Liver (tissue), 9 donors: ENCODE results near the gene KIF22. TPM values are rescaled to one million over a fixed set of nuclear protein-coding genes. Genes with fewer than 3 reads are reported as not detected.
A peak's percentile ranks its signal among the peaks of the same experiment; 100 is the strongest.

Experiments
- DNase-seq: peaks from one replicate; pipeline ENCODE4 v3.0.0-alpha.2; 2017; ENCODE audit warnings: low spot score
- H3K27ac ChIP-seq, 2 donors: one replicate each; pipeline ENCODE4 v1.7.0; 2013; ENCODE audit warnings: inconsistent platforms in 2 of 2, low read length in 2 of 2, control low read depth in 1 of 2, low read depth in 1 of 2, mild to moderate bottlenecking in 1 of 2
- H3K27me3 ChIP-seq, 4 donors: one replicate each; pipeline versions ENCODE4 v1.6.1 to v1.7.0; 2013; ENCODE audit warnings: low read length in 3 of 4, inconsistent platforms in 1 of 4, mild to moderate bottlenecking in 1 of 4, moderate library complexity in 1 of 4; ENCODE audit not compliant: control insufficient read depth in 4 of 4, insufficient read depth in 4 of 4
- H3K36me3 ChIP-seq, 4 donors: one replicate each; pipeline versions ENCODE4 v1.6.1 to v1.7.0; 2013; ENCODE audit warnings: low read length in 3 of 4, mild to moderate bottlenecking in 3 of 4, low read depth in 1 of 4, moderate library complexity in 1 of 4; ENCODE audit not compliant: control insufficient read depth in 4 of 4, insufficient read depth in 3 of 4
- H3K4me1 ChIP-seq, 4 donors: one replicate each; pipeline versions ENCODE4 v1.6.1 to v1.7.0; 2013; ENCODE audit warnings: low read length in 3 of 4, mild to moderate bottlenecking in 3 of 4, moderate library complexity in 1 of 4; ENCODE audit not compliant: control insufficient read depth in 4 of 4, insufficient read depth in 4 of 4
- H3K4me3 ChIP-seq, 3 donors: one replicate each; pipeline versions ENCODE4 v1.6.1 to v1.7.0; 2013; ENCODE audit warnings: low read length in 3 of 3, control low read depth in 1 of 3, low read depth in 1 of 3, mild to moderate bottlenecking in 1 of 3
- H3K9ac ChIP-seq, 2 donors: one replicate each; pipeline ENCODE4 v1.7.0; 2013; ENCODE audit warnings: low read length in 2 of 2, mild to moderate bottlenecking in 2 of 2, moderate library complexity in 2 of 2, control low read depth in 1 of 2, low read depth in 1 of 2
- H3K9me3 ChIP-seq, 4 donors: one replicate each; pipeline versions ENCODE4 v1.6.1 to v1.7.0; 2013; ENCODE audit warnings: low read length in 3 of 4; ENCODE audit not compliant: control insufficient read depth in 4 of 4
- ATF3 ChIP-seq: IDR thresholded peaks from 2 replicates; pipeline ENCODE4 v1.6.1; 2016; ENCODE audit warnings: antibody characterized with exemption
- EGR1 ChIP-seq, 2 donors: IDR thresholded peaks; 2 replicates each; pipeline ENCODE4 v1.6.1; 2016 to 2018; ENCODE audit warnings: antibody characterized with exemption in 2 of 2, low read depth in 2 of 2
- FOXA1 ChIP-seq: IDR thresholded peaks from 2 replicates; pipeline ENCODE4 v1.6.1; 2016; ENCODE audit warnings: antibody characterized with exemption
- FOXA2 ChIP-seq: IDR thresholded peaks from 2 replicates; pipeline ENCODE4 v1.6.1; 2016; ENCODE audit warnings: antibody characterized with exemption
- GABPA ChIP-seq, 2 donors: IDR thresholded peaks in 1 of 2; conservative IDR thresholded peaks in 1 of 2; 2 replicates each; pipeline ENCODE4 v1.6.1; 2016; ENCODE audit warnings: antibody characterized with exemption in 2 of 2, mild to moderate bottlenecking in 1 of 2, moderate library complexity in 1 of 2
- HNF4A ChIP-seq, 2 donors: conservative IDR thresholded peaks; 2 replicates each; pipeline ENCODE4 v1.6.1; 2016; ENCODE audit warnings: antibody characterized with exemption in 2 of 2, mild to moderate bottlenecking in 2 of 2
- HNF4G ChIP-seq: IDR thresholded peaks from 2 replicates; pipeline ENCODE4 v1.6.1; 2016; ENCODE audit warnings: antibody characterized with exemption
- JUND ChIP-seq, 2 donors: IDR thresholded peaks; 2 replicates each; pipeline ENCODE4 v1.6.1; 2016; ENCODE audit warnings: antibody characterized with exemption in 2 of 2
- NR2F2 ChIP-seq: IDR thresholded peaks from 2 replicates; pipeline ENCODE4 v1.6.1; 2016; ENCODE audit warnings: antibody characterized with exemption
- RAD21 ChIP-seq, 2 donors: IDR thresholded peaks; 2 replicates each; pipeline ENCODE4 v1.6.1; 2016; ENCODE audit warnings: antibody characterized with exemption in 2 of 2, mild to moderate bottlenecking in 2 of 2
- RXRA ChIP-seq, 2 donors: IDR thresholded peaks; 2 replicates each; pipeline ENCODE4 v1.6.1; 2017 to 2018; ENCODE audit warnings: antibody characterized with exemption in 2 of 2, mild to moderate bottlenecking in 1 of 2
- YY1 ChIP-seq: IDR thresholded peaks from 2 replicates; pipeline ENCODE4 v1.6.1; 2016; ENCODE audit warnings: antibody characterized with exemption, mild to moderate bottlenecking
- ZBTB33 ChIP-seq: IDR thresholded peaks from 2 replicates; pipeline ENCODE4 v1.6.1; 2016; ENCODE audit warnings: antibody characterized with exemption
- WGBS: extraction: QIAGEN DNeasy Blood & Tissue Kit; methylation state at CpG from one replicate; pipeline ENCODE4 v1.1.7; 2013; 5-methylcytosine and 5-hydroxymethylcytosine counted together
- polyA plus RNA-seq, 2 donors: library from polyadenylated mRNA; stranded (reverse) in 1 of 2; unstranded in 1 of 2; fragments of 200-250 nt in 1 of 2; fragments of >200 nt in 1 of 2; fragmentation: Nextera tagmentation in 1 of 2; extraction: Ambion mirVana in 1 of 2; gene quantifications; one replicate each; pipeline versions ENCODE4 v1.2.1 to v1.2.3, GENCODE V29; 2013 to 2015
- total RNA-seq, 2 donors: library from RNA; depleted of rRNA; stranded (reverse); fragments of >200 nt; gene quantifications; one replicate each; pipeline ENCODE4 v1.2.3, GENCODE V29; 2014
- donor health status: healthy.
- donor health status: healthy.
- donor health status: healthy.
- donor health status: healthy.
- donor health status: healthy.

The KIF22 gene
- total and polyA plus RNA-seq, 4 donors = 15.0 to 80.1 (median 49.3) TPM

GRCh38 chr16:29809031-29809747, 18.6 kb downstream of the KIF22 start:
- Histone ChIP-seq H3K4me3 (no peak overlapping the region), H3K9me3 (no peaks in the 10 kb centered on the region), H3K27ac (peak overlapping the region in 1 of 2 donors; percentile 88), H3K4me1 (peaks cover 16 to 51% (median 32%) of the 10 kb centered on the region in 4 donors), H3K27me3 (no peaks in the 10 kb centered on the region), H3K36me3 (peaks cover 2 to 10% (median 4%) of the 10 kb centered on the region in 4 donors), H3K9ac (no peak overlapping the region)
- 82% methylated on average over 31 of the region's 31 CpGs for WGBS
- TF ChIP-seq FOXA2 (no peak), ZBTB33 (no peak), FOXA1 (no peak), EGR1 (IDR thresholded peaks at IDR 0.05; ENCODE audit: low read depth in 2 of 2) (no peak), RXRA (IDR thresholded peaks at IDR 0.05) (no peak), NR2F2 (no peak), HNF4G (no peak), HNF4A (conservative IDR thresholded peaks at IDR 0.05) (no peak), GABPA (IDR thresholded peaks at IDR 0.05 in 1 of 2, conservative IDR thresholded peaks at IDR 0.05 in 1 of 2) (no peak)
- no peak for DNase-seq

GRCh38 chr16:29809850-29810698, 19.5 kb downstream of the KIF22 start:
- peak overlapping the region; percentile 8 to 85 for H3K27ac ChIP-seq
- H3K27me3 ChIP-seq = no peaks in the 10 kb centered on the region
- H3K4me3 ChIP-seq = no peak overlapping the region
- H3K4me1 ChIP-seq = peaks cover 16 to 51% (median 30%) of the 10 kb centered on the region in 4 donors
- WGBS = 76% methylated on average over 23 of the region's 23 CpGs
- DNase-seq = no peak
- no peak overlapping the region for H3K9ac ChIP-seq
- H3K36me3 ChIP-seq = peaks cover 2 to 10% (median 4%) of the 10 kb centered on the region in 4 donors
- no peaks in the 10 kb centered on the region for H3K9me3 ChIP-seq
- TF ChIP-seq GABPA (IDR thresholded peaks at IDR 0.05 in 1 of 2, conservative IDR thresholded peaks at IDR 0.05 in 1 of 2) (no peak), YY1 (no peak)

GRCh38 chr16:29810699-29811169, 20.2 kb downstream of the KIF22 start:
- 43% methylated on average over 9 of the region's 9 CpGs for WGBS
- no peak overlapping the region for H3K4me3 ChIP-seq

More at GRCh38 chr16:29810699-29811169, 20.2 kb downstream of the KIF22 start:
- Histone ChIP-seq H3K4me1 (peaks cover 18 to 55% (median 33%) of the 10 kb centered on the region in 4 donors), H3K27ac (peak overlapping the region; percentile 85 to 88), H3K36me3 (peaks cover 2 to 10% (median 4%) of the 10 kb centered on the region in 4 donors), H3K27me3 (no peaks in the 10 kb centered on the region), H3K9ac (no peak overlapping the region), H3K9me3 (no peaks in the 10 kb centered on the region)
- TF ChIP-seq ZBTB33 (no peak), JUND (IDR thresholded peaks at IDR 0.05) (no peak), RAD21 (IDR thresholded peaks at IDR 0.05) (no peak), FOXA1 (no peak), ATF3 (no peak), YY1 (no peak), RXRA (IDR thresholded peaks at IDR 0.05) (no peak), NR2F2 (no peak), HNF4G (no peak), HNF4A (conservative IDR thresholded peaks at IDR 0.05) (no peak), EGR1 (IDR thresholded peaks at IDR 0.05; ENCODE audit: low read depth in 2 of 2) (no peak), GABPA (IDR thresholded peaks at IDR 0.05 in 1 of 2, conservative IDR thresholded peaks at IDR 0.05 in 1 of 2) (no peak)
- DNase-seq = no peak
